Measurements from ENCODE around the gene DPAGT1.

DPAGT1 gene

GRCh38 chr11:119100246-119100970 is 1.2 kb downstream of the DPAGT1 start:
- peak overlapping the region; percentile 85 for H3K9ac ChIP-seq (ENCODE audit: low read length)
- peaks cover 18% of the 10 kb centered on the region for H3K4me1 ChIP-seq (ENCODE audit: control insufficient read depth, insufficient read depth, low read length)
- peak overlapping the region; percentile 89 for H3K4me3 ChIP-seq (ENCODE audit: low read length)
- H3K27ac ChIP-seq (ENCODE audit: low read depth, low read length) = no peak overlapping the region
- H3K27me3 ChIP-seq (ENCODE audit: control insufficient read depth, insufficient read depth, low read length) = no peaks in the 10 kb centered on the region
- H3K36me3 ChIP-seq (ENCODE audit: control insufficient read depth, insufficient read depth, low read length) = peaks cover 13% of the 10 kb centered on the region

DNA sequence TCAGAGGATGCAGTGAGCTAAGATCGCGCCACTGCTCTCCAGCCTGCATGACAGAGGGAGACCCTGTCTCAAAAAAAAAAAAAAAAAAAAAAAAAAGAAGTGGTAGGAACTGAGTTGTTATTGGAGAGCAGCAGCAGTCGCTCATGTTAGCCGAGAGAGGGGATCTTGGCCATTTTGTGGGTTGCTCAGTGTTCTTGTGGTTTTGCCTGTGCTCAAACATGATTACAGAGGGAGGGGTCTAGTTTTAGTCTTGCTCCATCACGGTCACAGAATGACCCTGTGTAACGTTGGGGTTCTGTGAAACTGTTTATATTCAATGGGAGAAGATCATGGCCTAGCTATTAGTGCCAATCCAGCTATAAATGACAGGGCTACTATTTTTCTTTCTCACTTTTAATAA is 1.9 kb downstream of the DPAGT1 start:
- H3K27me3 ChIP-seq (ENCODE audit: control insufficient read depth, insufficient read depth, low read length) = no peaks in the 10 kb centered on the region
- H3K4me3 ChIP-seq (ENCODE audit: low read length) = no peak overlapping the region
- no peak overlapping the region for H3K9ac ChIP-seq (ENCODE audit: low read length)
- peaks cover 18% of the 10 kb centered on the region for H3K4me1 ChIP-seq (ENCODE audit: control insufficient read depth, insufficient read depth, low read length)
- peaks cover 13% of the 10 kb centered on the region for H3K36me3 ChIP-seq (ENCODE audit: control insufficient read depth, insufficient read depth, low read length)
- no peak overlapping the region for H3K27ac ChIP-seq (ENCODE audit: low read depth, low read length)

DNA sequence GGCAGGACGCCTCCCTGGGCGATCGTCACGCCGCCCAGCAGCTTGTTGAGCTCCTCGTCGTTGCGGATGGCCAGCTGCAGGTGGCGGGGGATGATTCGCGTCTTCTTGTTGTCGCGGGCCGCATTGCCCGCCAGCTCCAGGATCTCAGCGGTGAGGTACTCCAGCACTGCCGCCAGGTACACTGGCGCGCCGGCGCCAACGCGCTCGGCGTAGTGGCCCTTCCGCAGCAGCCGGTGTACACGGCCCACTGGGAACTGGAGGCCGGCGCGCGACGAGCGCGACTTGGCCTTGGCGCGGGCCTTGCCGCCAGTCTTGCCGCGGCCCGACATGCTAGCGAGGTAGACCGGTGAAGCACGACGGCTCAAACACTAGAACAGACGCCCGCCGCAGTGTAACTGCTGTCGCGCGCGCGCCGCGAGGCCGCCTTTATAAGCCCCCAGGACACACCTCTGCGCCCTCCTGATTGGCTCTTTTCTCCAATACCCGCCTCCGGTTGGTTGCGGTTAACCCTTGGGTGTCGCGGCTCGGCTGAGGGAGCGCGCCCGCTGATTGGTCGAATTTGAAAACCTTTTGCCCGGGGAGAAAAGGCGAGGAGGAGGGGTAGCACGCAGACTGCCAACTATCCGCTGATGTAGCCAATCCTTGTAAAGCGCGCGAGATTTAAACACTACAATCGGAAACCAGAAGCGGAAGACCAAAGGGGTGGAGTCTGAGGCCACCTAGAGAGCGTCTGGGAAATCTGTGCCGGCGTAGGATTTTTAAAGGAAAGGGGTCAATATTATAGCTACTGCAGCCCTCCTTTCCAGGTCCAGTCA is 6.4 kb downstream of the DPAGT1 start:
- Histone ChIP-seq H3K4me3 (ENCODE audit: low read length) (peak overlapping the region; percentile 96), H3K36me3 (ENCODE audit: control insufficient read depth, insufficient read depth, low read length) (peaks cover 21% of the 10 kb centered on the region), H3K9ac (ENCODE audit: low read length) (peak overlapping the region; percentile 71), H3K27ac (ENCODE audit: low read depth, low read length) (peak overlapping the region; percentile 89), H3K4me1 (ENCODE audit: control insufficient read depth, insufficient read depth, low read length) (peaks cover 15% of the 10 kb centered on the region), H3K27me3 (ENCODE audit: control insufficient read depth, insufficient read depth, low read length) (no peaks in the 10 kb centered on the region)

GRCh38 chr11:119094816-119095065 is 6.9 kb downstream of the DPAGT1 start:
- peak overlapping the region; percentile 96 for H3K4me3 ChIP-seq (ENCODE audit: low read length)
- peak overlapping the region; percentile 71 for H3K9ac ChIP-seq (ENCODE audit: low read length)

GRCh38 chr11:119093942-119094815 is 7.5 kb downstream of the DPAGT1 start:
- peaks cover 21% of the 10 kb centered on the region for H3K36me3 ChIP-seq (ENCODE audit: control insufficient read depth, insufficient read depth, low read length)
- peaks cover 14% of the 10 kb centered on the region for H3K4me1 ChIP-seq (ENCODE audit: control insufficient read depth, insufficient read depth, low read length)
- H3K4me3 ChIP-seq (ENCODE audit: low read length) = peak overlapping the region; percentile 96
- H3K27me3 ChIP-seq (ENCODE audit: control insufficient read depth, insufficient read depth, low read length) = no peaks in the 10 kb centered on the region
- H3K9ac ChIP-seq (ENCODE audit: low read length) = peak overlapping the region; percentile 63
- peak overlapping the region; percentile 89 for H3K27ac ChIP-seq (ENCODE audit: low read depth, low read length)

More at GRCh38 chr11:119094816-119095065, 6.9 kb downstream of the DPAGT1 start:
- Histone ChIP-seq H3K4me1 (ENCODE audit: control insufficient read depth, insufficient read depth, low read length) (peaks cover 14% of the 10 kb centered on the region), H3K36me3 (ENCODE audit: control insufficient read depth, insufficient read depth, low read length) (peaks cover 21% of the 10 kb centered on the region), H3K27me3 (ENCODE audit: control insufficient read depth, insufficient read depth, low read length) (no peaks in the 10 kb centered on the region), H3K27ac (ENCODE audit: low read depth, low read length) (peak overlapping the region; percentile 89)

DNA sequence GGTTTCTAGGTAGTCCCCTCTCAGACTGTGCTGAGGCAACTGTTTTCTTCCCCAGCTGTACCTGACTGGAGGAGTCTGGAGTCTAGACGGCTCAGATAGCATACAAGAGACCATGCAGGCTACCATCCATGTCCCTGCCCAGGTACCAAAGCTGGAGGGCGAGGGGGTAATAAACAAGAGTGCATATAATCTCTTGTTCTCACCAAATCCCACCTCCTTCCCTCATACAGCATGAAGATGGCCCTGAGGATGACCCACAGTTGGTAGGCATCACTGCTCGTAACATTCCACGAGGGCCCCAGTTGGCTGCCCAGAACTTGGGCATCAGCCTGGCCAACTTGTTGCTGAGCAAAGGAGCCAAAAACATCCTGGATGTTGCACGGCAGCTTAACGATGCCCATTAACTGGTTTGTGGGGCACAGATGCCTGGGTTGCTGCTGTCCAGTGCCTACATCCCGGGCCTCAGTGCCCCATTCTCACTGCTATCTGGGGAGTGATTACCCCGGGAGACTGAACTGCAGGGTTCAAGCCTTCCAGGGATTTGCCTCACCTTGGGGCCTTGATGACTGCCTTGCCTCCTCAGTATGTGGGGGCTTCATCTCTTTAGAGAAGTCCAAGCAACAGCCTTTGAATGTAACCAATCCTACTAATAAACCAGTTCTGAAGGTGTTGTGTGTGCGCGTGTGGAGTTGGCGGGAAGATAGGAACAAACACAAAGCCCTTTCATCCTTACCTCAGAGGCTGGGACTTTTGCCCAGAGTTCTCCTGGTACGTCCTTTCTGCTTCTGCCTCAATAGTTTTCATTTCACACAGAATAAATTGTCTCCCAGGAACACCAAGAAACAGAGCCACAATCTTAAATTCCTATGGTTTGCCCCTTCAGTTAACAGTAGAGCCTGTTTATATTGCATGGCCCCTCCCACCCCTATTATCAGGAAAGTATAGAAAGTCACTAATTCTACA is 8.5 kb downstream of the DPAGT1 start:
- H3K27me3 ChIP-seq (ENCODE audit: control insufficient read depth, insufficient read depth, low read length) = no peaks in the 10 kb centered on the region
- H3K27ac ChIP-seq (ENCODE audit: low read depth, low read length) = peak overlapping the region; percentile 89
- peaks cover 21% of the 10 kb centered on the region for H3K36me3 ChIP-seq (ENCODE audit: control insufficient read depth, insufficient read depth, low read length)
- H3K4me3 ChIP-seq (ENCODE audit: low read length) = peak overlapping the region; percentile 96
- H3K4me1 ChIP-seq (ENCODE audit: control insufficient read depth, insufficient read depth, low read length) = peaks cover 14% of the 10 kb centered on the region
- H3K9ac ChIP-seq (ENCODE audit: low read length) = no peak overlapping the region

DNA sequence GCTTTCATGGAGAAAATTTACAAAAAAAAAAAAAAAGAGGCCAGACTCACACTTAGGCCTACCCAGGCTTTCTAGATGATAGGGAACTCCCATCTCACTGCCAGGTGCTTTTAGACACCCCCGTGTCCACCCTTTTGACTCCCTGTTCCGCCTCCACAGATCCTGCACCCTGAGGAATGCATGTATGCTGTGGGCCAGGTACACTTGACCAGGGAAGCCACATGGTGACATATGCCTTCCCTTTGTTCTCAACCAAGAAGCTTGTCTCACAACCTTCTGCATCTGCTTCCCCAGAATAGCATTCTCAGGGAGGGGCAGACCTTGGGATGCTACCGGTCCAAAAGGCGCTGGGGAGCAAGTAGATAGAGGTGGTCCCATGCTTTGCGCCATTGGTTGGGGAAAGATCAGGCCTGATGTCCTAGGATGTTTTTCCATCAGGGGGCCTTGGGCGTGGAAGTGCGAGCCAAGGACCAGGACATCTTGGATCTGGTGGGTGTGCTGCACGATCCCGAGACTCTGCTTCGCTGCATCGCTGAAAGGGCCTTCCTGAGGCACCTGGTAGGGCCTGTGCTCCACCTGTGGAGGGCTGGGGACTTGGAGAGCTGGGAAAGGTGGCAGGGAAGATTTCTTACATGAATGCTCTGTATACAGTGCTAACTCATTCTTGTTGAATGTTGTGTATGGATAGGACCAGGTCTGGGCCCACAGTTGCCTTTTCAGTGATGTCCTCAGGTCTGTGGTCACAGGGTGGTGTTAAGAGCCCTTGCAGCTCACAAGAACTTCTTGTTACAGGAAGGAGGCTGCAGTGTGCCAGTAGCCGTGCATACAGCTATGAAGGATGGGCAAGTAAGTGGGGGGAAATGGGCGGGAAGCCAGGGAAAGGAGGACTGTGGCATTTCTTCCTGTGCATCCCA is 9.4 kb downstream of the DPAGT1 start:
- H3K36me3 ChIP-seq (ENCODE audit: control insufficient read depth, insufficient read depth, low read length) = peaks cover 13% of the 10 kb centered on the region
- H3K4me3 ChIP-seq (ENCODE audit: low read length) = no peak overlapping the region
- no peak overlapping the region for H3K27ac ChIP-seq (ENCODE audit: low read depth, low read length)
- H3K27me3 ChIP-seq (ENCODE audit: control insufficient read depth, insufficient read depth, low read length) = no peaks in the 10 kb centered on the region
- no peak overlapping the region for H3K9ac ChIP-seq (ENCODE audit: low read length)
- peaks cover 14% of the 10 kb centered on the region for H3K4me1 ChIP-seq (ENCODE audit: control insufficient read depth, insufficient read depth, low read length)

GRCh38 chr11:119091178-119091577 is 10.5 kb downstream of the DPAGT1 start:
- Histone ChIP-seq H3K36me3 (ENCODE audit: control insufficient read depth, insufficient read depth, low read length) (peaks cover 8% of the 10 kb centered on the region), H3K9ac (ENCODE audit: low read length) (no peak overlapping the region), H3K27me3 (ENCODE audit: control insufficient read depth, insufficient read depth, low read length) (no peaks in the 10 kb centered on the region), H3K27ac (ENCODE audit: low read depth, low read length) (no peak overlapping the region), H3K4me3 (ENCODE audit: low read length) (no peak overlapping the region), H3K4me1 (ENCODE audit: control insufficient read depth, insufficient read depth, low read length) (peaks cover 14% of the 10 kb centered on the region)

- no peak overlapping the region for H3K4me3 ChIP-seq (ENCODE audit: low read length)
- H3K27me3 ChIP-seq (ENCODE audit: control insufficient read depth, insufficient read depth, low read length) = no peaks in the 10 kb centered on the region
- H3K36me3 ChIP-seq (ENCODE audit: control insufficient read depth, insufficient read depth, low read length) = peaks cover 8% of the 10 kb centered on the region
- no peak overlapping the region for H3K27ac ChIP-seq (ENCODE audit: low read depth, low read length)
- H3K9ac ChIP-seq (ENCODE audit: low read length) = no peak overlapping the region
- peaks cover 18% of the 10 kb centered on the region for H3K4me1 ChIP-seq (ENCODE audit: control insufficient read depth, insufficient read depth, low read length)
These were observed 12.3 kb downstream of the DPAGT1 start for GRCh38 chr11:119089319-119089718.

- Histone ChIP-seq H3K9ac (ENCODE audit: low read length) (no peak overlapping the region), H3K36me3 (ENCODE audit: control insufficient read depth, insufficient read depth, low read length) (peaks cover 8% of the 10 kb centered on the region), H3K27ac (ENCODE audit: low read depth, low read length) (no peak overlapping the region), H3K4me3 (ENCODE audit: low read length) (no peak overlapping the region), H3K4me1 (ENCODE audit: control insufficient read depth, insufficient read depth, low read length) (peaks cover 12% of the 10 kb centered on the region), H3K27me3 (ENCODE audit: control insufficient read depth, insufficient read depth, low read length) (no peaks in the 10 kb centered on the region)
These were observed 13.2 kb downstream of the DPAGT1 start for GRCh38 chr11:119088406-119088805.

- Histone ChIP-seq H3K4me3 (ENCODE audit: low read length) (no peak overlapping the region), H3K4me1 (ENCODE audit: control insufficient read depth, insufficient read depth, low read length) (peaks cover 10% of the 10 kb centered on the region), H3K36me3 (ENCODE audit: control insufficient read depth, insufficient read depth, low read length) (peaks cover 8% of the 10 kb centered on the region), H3K27me3 (ENCODE audit: control insufficient read depth, insufficient read depth, low read length) (no peaks in the 10 kb centered on the region), H3K9ac (ENCODE audit: low read length) (no peak overlapping the region), H3K27ac (ENCODE audit: low read depth, low read length) (no peak overlapping the region)
These were observed 13.9 kb downstream of the DPAGT1 start for GRCh38 chr11:119087747-119088241.
